Activated CD8-positive, alpha-beta memory T cell treated with anti-CD3 and anti-CD28 coated beads for 36 hours (primary cell): Measurements from ENCODE around the gene MADD. TPM values are rescaled to one million over a fixed set of nuclear protein-coding genes. Genes with fewer than 3 reads are reported as not detected.
"Not testable (repeated sequence)": the region's sequence is repeated elsewhere in the genome, so short reads cannot be mapped to it uniquely, and the experiment has no call there.

Source experiments
- CTCF ChIA-PET: fragments of 350-600 bp; sonication (Branson Sonifier 250); formaldehyde crosslinking; loops from one replicate; lab custom pipeline; 2021; ENCODE audit warnings: antibody characterized with exemption; lab: Charles Lee
- POLR2A ChIA-PET: fragments of 350-600 bp; sonication (Branson Sonifier 250); formaldehyde crosslinking; loops from one replicate; lab custom pipeline; 2021; ENCODE audit warnings: antibody characterized with exemption; lab: Charles Lee
- total RNA-seq, 2 experiments: library from RNA; stranded (reverse); gene quantifications; one replicate each; pipeline ENCODE4 v1.2.3, GENCODE V29; 2021

Gene MADD
- total RNA-seq, 2 experiments from 2014 or later, result 56.1 to 58.1 TPM

DNA sequence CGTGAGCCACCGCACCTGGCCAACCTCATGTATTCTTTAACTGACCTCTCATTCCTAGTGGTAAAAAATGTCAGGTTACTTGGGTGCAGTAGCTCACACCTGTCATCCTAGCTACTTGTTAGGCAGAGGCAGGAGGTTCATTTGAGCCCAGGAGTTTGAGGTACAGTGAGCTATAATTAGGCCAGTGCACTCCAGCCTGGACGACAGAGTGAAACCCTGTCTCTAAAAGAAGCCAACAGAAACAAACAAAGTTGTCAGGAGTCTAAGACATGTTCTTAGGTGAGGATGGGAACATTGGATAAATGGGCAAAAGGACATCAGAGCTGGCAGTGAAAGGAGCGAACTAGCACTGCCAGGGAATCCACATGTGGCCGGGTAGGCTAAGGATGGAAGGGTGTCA, 18.1 kb downstream of the MADD start:
- POLR2A ChIA-PET, result no interaction called here
- CTCF ChIA-PET, result interaction anchor here (1.2 kb wide), 1 partner anchor 15 kb away, joined by 3 read pairs; no protein-coding TSS in a partner anchor

DNA sequence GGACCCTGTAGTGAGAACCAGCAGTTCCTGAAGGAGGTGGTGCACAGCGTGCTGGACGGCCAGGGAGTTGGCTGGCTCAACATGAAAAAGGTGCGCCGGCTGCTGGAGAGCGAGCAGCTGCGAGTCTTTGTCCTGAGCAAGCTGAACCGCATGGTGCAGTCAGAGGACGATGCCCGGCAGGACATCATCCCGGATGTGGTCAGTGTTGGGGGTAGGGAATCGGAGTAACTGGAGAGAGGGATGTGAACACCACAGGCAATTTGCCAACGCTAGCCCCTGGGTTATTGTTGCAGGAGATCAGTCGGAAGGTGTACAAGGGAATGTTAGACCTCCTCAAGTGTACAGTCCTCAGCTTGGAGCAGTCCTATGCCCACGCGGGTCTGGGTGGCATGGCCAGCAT, 19.9 kb downstream of the MADD start:
- ChIA-PET POLR2A (interaction anchor here (1.1 kb wide), 1 partner anchor 19 kb away, joined by 3 read pairs; no protein-coding TSS in a partner anchor), CTCF (interaction anchor here (1.0 kb wide), 1 partner anchor 31 kb away, joined by 3 read pairs; no protein-coding TSS in a partner anchor)

DNA sequence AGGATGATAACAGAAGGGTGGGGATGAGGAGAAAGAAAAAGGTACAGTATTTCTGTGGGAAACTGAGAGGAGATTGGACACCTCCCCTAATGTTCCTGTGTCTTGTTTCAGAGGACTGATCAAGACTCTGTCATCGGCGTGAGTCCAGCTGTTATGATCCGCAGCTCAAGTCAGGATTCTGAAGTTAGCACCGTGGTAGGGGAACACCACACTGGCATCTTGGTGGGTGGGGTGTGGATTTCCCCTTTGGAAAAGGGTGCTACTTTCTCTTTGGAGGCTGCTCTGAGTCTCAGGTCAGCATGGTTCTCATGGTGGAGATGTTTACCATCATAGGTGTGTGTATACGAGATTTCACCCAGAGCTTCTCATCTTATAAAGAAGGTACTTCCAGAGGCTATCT, 25.5 kb downstream of the MADD start:
- POLR2A ChIA-PET, result no interaction called here

DNA sequence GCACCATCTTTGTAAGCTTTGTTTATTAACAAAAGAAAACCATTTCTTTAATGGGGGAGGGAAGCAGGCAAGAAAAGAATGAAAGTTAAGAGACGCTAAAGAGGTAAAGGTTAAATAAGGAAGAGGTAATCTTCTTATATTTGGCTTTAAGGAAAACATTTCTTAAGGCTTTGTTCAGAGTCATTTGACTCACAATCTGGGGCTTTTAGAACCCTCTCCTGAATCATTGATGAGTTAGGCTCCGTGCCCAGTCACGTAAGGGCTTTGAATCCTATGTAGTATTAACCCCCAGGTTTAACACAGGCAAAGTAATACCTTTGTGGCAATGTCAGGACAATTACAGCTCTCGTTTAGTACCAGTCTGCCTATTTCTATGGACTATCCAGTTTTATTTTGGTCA, 26.1 kb downstream of the MADD start:
- ChIA-PET CTCF (no interaction called here), POLR2A (no interaction called here)

More for the DNA sequence above, 25.5 kb downstream of the MADD start:
- CTCF ChIA-PET, result no interaction called here

DNA sequence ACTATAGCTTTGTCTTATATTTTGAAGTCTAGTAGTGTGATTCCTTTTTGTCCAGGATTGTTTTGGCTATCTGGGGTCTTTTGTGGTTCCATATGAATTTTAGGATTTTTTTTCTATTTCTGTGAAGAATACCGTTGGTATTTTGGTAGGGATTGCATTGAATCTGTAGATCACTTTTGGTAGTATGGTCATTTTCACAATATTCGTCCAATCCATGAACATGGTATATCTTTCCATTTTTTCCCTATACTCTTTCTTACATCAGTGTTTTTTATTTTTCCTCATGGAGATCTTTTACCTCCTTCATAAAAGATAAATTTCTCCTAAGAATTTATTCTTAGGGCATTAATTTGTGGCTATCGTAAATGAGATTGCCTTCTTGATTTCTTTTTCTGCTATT, 29.1 kb downstream of the MADD start:
- ChIA-PET CTCF (no interaction called here), POLR2A (no interaction called here)

DNA sequence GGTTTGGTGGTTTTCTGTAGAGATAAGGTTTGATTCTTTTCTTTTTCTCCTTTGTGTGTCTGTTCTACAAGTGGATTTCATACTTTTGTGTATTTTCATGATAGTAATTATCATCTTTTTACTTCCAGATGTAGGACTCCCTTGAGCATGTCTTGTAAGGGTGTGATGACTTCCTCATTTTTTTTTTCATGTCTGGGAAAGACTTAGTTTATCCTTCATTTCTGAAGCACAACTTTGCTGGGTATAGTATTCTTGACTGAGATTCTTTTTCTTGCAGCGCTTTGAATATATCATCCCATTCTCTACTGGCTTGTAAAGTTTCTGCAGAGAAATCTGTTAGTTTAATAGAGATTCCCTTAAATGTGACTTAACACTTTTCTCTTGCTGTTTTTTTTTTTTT, 32.9 kb downstream of the MADD start:
- ChIA-PET POLR2A (no interaction called here), CTCF (no interaction called here)

DNA sequence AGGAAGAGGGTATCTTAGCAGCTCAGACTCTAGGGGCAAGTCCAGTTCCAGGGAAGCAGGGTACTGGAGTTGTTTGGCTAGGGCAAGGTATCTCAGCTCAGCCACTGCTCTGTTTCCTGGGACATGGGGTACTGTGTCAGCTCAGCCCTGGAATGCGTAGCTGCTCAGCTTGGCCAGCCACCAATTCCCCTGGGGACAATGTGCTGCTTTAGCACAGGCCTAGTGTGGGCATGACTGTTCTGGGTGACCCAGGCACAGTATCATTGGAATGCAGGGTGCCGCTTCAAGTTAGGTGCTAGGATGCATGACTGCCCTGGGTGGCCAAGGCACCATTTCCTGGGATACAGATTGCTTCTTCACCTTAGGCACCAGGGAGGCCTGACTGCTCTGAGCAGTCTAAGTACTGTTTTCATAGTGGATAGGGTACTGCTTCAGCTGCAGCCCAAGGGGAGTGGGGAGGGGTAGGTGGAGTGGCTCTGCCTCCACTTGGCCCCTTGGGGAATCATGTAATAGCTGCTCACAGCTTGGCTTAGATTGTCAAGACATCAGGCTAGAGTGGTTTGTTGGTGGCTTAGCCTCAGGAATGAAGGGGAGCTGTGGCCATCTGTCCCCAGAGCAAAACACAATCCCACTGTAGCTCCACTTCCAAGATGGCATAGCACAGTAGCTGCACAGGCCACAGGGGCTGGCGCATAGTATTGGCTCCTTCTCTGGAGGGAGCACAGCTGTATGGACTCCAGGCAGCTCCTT, 36.0 kb downstream of the MADD start:
- POLR2A ChIA-PET, result no interaction called here
- CTCF ChIA-PET, result interaction anchor here (0.5 to 1.0 kb wide), 2 partner anchors 68 to 310 kb away, joined by 3 to 4 read pairs; no protein-coding TSS in a partner anchor

DNA sequence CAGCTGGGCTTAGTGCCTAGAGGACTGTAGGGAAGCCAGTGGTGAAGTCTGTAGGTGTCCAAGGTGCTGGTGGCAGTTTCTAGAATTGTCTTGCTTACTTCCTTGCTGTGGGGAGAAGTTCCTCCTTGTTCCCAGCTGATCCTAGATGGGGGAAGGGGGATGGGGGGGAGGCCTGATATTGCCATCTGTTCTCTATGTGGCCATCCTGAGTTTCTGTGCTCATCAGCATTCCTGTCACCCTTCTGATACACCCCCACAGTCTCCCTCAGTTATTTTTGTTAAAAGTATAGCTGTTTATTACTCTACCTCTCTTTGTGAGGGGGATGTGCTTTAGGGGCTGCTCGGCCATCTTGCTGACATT, 36.5 kb downstream of the MADD start:
- ChIA-PET CTCF (no interaction called here), POLR2A (no interaction called here)

DNA sequence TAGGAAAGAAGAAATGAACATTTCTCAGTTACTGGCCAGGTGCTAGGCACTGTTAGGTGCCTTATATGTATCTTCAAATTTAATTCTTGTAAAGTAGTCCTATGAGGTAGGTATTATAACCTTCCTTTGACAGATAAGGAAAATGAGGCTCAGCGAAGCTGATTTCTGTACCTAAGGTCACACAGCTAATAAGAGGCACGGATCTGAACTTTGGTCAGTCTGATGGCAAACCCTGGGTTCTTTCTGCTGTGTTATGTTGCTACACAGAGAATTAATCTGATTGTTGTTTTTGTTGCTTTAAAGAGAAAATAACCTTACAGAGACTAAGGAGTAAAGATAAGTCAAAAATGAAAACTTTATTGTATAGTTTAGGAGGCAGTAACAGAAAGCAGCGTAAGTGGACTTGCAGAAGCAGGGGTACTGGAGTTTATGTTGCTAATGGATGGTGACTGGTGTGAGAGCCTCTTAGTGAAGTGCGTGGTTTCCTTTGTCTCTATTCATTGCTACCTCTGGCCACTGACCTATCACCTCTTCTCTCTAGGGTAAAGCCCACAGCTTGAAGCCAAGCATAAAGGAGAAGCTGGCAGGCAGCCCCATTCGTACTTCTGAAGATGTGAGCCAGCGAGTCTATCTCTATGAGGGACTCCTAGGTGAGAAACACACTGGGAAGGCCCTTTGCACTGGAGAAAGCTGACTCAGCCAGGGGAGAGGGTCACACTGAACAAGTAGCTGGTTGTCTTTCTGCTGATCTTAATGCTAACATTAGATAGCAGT, 38.3 kb downstream of the MADD start:
- CTCF ChIA-PET, result no interaction called here

DNA sequence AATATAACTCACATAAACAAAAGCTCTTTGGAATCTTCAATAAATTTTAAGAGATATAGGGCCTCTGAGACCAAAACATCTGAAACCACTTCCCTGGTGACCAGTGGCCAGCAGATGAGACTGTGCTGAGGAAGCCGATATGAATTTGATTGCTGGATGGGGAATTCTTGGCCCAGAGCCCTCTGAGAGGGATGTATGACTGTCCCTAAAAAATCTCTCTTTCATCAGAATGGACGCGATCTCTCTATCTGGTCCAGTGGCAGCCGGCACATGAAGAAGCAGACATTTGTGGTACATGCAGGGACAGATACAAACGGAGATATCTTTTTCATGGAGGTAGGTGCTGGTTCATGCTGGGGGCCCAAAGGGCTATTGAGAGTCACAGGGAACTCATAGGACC, 45.1 kb downstream of the MADD start:
- ChIA-PET CTCF (no interaction called here), POLR2A (no interaction called here)

More for the DNA sequence above, 38.3 kb downstream of the MADD start:
- POLR2A ChIA-PET, result no interaction called here

DNA sequence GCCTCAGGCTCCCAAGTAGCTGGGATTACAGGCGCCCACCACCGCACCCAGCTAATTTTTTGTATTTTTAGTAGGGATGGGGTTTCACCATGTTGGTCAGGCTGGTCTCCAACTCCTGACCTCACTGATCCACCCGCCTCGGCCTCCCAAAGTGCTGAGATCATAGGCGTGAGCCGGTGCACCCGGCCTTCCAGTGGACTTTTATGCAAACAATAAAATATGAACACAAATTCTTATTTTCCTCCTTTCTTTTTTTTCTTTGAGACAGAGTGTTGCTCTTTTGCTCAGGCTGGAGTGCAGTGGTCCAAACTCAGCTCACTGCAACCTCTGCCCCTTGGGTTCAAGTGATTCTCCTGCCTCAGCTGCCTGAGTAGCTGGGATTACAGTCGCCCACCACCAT, 46.6 kb downstream of the MADD start:
- POLR2A ChIA-PET, result not testable (repeated sequence)
- CTCF ChIA-PET, result interaction anchor here (0.7 kb wide), 1 partner anchor 102 kb away, joined by 4 read pairs; no protein-coding TSS in a partner anchor

DNA sequence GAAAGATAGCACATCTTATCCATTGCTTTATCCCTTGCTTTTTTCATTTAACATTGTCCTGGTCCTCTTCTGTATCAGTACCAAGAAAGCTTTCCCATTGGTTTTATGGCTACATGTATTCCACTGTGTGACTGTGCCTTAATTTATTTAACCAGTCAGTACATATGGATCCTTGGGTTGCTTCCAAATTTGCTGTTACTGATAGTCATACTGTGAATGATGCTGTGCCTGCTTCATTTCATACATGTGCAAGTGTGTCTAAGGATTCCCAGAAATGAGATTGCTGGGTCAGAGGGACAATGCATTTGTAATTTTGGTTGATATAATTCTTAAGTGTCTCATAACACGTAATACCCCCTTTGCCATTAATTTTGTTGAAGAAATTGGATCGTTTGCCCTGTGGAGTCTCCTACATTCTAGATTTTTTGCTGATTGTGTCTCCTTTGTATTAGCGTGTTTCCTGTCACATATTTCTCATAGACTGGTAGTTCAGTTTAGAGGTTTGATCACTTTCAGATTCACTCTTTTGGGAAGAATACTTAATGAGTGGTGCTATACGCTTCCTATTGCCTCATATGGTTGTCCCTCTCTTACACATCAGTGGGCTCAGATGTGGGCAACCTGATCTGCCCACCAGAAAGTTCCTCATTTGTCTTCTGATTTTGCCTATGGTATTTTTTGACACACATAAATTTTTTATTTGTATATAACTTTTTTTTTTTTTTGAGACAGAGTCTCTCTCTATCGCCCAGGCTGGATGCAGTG, 47.3 kb downstream of the MADD start:
- ChIA-PET POLR2A (no interaction called here), CTCF (no interaction called here)

DNA sequence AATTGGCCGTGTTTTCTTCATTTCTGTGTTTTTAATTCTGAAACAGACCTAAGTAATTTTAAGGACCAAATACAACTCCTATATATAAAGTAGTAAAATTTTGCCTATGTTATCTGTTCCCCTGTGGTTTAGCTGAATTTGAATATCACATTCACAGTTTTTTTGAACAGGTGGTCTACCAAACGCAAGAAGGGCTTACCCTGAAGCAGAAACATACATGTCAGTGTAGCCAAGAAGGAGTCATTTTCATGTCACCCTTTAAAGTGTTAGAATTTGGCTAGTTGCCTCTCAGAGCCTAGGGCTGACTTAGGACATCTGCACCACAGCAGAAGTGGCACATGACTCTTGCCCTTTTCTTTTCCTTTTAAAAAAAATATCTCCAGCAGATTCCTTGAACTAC, 48.2 kb downstream of the MADD start:
- CTCF ChIA-PET, result no interaction called here
- POLR2A ChIA-PET, result no interaction called here

DNA sequence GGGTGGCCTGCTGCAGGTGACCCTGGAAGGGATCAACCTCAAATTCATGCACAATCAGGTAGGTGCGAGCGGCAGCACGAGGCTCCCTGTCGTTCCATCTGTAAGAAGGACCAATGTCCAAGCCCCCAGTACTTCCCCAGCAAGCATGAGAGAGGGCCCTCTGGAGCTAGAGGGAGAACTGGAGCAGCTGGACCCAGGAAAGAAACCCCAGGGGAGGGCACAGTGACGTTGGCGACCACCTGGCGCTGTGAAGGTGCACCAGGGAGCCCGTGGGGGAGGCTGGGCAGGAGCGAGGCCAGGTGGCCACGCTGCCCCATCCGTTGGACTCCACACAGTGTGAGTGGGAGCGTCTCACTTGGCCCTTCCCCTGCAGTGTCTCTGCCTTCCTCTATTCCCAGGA, 54.6 kb downstream of the MADD start:
- CTCF ChIA-PET, result no interaction called here
- POLR2A ChIA-PET, result no interaction called here

DNA sequence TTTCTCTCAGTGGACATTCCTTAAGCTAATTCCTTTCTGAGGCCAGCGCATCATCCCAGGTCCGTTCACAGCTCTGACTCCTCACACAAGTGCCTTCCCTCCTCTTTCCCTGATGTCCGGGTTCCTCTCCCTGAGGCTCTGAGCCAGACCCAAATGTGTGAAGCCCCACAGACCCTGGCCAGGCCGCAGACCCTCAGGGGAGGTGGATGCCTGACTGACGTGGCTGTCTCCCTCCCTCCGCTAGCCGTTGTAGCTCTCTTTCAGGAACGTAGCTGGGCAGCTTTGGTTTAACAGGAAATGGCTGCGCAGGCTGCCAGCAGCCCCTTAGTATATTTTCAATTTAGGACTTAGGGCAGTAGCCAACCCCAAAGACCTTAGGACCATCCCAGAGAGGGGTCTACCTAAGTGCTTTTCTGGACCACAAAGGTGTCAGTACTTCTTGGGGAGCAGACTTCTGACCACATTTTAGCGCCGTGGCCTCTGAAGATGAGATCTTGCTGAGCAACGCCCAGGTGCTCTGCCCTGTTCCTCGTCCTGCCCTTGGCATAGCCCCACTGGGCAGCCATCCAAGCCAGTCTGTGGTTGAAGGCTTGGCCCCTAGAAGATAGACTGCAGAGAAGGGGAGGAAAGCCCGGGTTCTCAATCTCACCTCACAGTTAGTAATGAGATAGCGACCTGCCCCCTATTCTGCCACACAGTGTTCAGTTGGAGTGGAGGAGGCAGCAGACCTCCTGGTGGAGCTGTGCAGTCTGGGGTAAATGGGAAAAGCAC, 55.5 kb downstream of the MADD start:
- CTCF ChIA-PET, result interaction anchor here (1.0 kb wide), 1 partner anchor 76 kb away, joined by 3 read pairs; the partner anchor contains the start of gene ACP2

DNA sequence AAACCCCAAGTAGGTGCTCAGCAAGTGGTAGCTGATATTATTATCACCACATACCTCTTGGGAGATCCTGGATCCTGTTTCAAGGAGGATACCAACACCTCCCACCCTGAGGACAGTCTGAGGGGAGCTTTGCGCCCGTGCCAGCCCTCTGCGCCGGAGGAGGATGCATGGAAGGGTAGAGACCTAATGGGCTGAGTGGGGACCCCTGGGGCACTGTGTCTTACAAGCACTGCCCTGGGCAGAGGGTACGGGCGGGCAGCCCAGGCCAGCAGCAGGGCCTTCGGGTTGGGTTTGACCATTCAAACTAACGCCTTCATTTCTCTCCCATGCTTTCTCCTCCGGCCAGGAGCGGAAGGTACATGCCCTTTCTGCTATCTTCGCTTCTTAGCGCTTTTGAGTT, 56.3 kb downstream of the MADD start:
- CTCF ChIA-PET, result interaction anchor here (1.0 kb wide), 1 partner anchor 77 kb away, joined by 3 read pairs; the partner anchor contains the start of gene ACP2
- POLR2A ChIA-PET, result no interaction called here

More for the DNA sequence above, 55.5 kb downstream of the MADD start:
- POLR2A ChIA-PET, result no interaction called here

DNA sequence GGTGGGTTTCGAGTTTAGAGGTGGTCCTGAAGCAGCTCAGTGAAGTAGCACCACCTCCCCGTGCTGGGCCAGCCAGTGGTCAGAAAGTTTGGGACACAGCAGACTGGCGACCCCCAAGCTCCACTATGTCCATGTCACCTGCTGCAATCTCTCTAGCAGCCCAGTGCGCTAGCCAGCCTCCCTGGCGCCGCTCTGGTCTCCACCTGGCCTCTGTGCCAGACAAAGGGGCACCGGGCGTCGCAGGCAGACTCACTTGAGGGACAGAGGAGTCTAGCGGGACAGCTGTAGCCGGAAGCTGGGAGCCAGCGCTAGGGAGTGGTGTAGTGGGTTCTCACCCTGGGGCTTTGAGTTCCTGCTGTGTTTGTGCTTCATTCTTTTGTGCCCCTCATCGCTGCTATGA, 57.1 kb downstream of the MADD start:
- ChIA-PET CTCF (interaction anchor here (0.6 kb wide), 1 partner anchor 130 kb away, joined by 3 read pairs; no protein-coding TSS in a partner anchor), POLR2A (no interaction called here)

DNA sequence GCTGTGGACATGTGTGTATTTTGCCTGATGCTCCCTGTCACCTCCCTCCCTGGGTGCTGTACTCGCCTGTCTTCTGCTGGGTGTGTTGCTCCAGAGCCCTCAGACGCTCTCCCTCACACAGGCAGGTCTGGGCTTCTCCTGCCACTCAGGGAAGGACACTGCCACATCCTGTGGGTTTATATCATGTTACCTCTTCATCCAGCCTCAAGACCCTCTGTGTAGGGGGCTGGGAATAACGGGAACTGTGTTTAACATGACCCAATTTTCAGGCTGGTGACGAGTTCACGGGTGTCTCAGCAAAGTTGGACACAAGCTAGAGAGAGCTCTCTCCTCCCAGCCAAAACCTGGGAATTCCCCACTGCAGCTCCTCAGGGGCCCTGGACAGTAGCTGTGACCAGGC, 58.0 kb downstream of the MADD start:
- ChIA-PET POLR2A (no interaction called here), CTCF (no interaction called here)
